Measurements from ENCODE around the gene TULP3.

Gene TULP3

GRCh38 chr12:2974560-2974971 is 83.9 kb downstream of the TULP3 start:
- DNase-seq: no peak

DNA sequence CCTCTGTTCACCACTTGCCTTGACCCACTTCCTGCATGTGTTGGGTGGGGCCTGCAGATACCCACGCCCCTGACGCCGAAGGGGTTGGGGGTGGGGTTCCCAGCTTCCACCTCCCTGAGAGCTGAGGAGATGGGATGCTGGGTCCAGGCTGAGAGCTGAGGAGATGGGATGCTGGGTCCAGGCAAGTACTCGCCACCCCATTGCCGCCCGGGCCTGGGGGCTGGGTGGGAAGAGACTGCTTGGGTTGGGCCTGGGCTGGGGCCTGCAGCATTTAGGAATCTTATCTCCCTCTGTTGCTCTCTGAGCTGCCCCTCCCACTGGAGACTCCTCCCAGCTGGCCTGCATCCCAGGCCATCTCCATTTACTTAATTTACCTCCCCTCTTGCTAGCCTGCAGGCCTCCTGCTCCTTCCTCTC is 85.9 kb downstream of the TULP3 start:
- DNase-seq: no peak

- DNase-seq: no peak
Observed at GRCh38 chr12:2977776-2978175, 87.1 kb downstream of the TULP3 start.

DNA sequence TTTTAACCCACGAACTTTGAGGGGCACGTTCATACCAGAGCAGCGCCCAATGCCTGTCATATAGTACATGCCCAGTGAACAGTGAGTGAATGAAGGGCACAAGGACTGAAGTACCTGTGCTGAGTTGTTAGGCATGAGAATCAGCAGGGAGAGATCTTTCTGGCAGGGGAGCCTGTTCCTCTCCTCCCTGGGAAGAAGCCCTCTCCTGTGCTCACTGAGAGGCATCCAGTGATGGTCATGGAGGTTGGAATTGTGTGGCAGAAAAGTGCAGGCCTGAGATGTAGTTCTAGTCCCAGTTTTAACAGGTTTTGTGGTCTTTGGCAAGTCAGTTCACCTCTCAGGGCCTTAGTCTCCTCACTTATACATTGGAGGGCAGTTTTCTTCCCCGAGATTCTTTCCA is 89.1 kb downstream of the TULP3 start:
- DNase-seq: no peak

DNA sequence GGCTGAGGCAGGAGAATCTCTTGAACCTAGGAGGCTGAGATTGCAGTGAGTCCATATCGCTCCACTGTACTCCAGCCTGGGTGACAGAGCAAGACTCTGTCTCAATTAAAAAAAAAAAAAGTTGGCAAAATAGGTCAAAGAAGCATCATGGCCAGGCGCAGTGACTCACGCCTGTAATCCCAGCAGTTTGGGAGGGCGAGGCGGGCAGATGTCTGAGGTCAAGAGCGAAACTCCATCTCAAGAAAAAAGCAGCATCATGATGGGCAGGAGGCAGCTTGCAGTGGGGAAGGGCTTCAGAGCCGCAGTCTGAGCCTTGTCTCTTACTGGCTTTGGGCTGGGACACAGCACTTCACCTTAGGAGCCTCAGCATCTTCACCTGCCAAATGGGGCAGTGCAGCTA is 89.9 kb downstream of the TULP3 start:
- no peak for DNase-seq

DNA sequence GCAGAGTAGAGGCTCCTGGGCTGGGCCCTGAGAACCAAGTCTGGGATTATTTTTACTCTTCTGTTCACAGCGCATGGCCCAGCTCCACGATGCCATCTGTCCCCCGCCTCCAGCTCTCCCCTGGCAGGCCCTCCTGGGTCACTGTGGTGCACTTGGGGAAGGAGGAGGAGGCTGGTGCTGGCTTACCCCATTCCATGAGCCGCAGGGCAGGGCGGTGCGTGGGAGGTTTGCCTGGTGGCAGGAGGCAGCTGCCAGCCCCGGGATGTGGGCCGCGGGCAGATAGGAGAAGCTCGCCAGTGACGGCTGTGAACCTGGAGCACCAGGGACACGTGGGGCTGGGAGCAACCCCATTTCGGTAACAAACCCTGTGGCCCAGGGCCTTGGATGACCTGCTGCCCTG is 91.7 kb downstream of the TULP3 start:
- no peak for DNase-seq

- no peak for DNase-seq
Observed at GRCh38 chr12:2984249-2984648, 93.6 kb downstream of the TULP3 start.

DNA sequence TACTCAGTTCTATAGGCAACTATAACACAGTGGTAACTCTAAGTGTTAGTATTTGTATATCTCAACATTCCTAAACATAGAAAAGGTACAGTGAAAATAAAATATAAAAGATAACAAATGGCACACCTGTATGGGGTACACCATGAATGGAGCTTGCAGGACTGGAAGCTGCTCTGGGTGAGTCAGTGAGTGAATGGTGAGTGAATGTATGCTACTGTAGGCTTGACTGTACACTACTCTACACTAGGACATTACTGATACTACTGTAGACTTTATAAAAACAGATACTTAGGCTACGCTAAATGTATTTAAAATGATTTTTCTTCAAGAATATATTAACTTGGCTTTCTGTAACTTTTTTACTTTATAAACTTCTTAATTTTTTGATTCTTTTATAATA is 94.0 kb downstream of the TULP3 start:
- no peak for DNase-seq

- no peak for DNase-seq
Observed at GRCh38 chr12:2986876-2987275, 96.2 kb downstream of the TULP3 start.

GRCh38 chr12:2988494-2988893 is 97.8 kb downstream of the TULP3 start:
- no peak for DNase-seq

Data from activated CD8-positive, alpha-beta memory T cell treated with anti-CD3 and anti-CD28 coated beads, Interleukin-2, amount 50 U/mL, for 4 hours (primary cell).